ENCODE results near the gene INTS11.

GRCh38 chr1:1281533-1282321 is 42.7 kb downstream of the INTS11 start:
- TF ChIP-seq CTCF (conservative IDR thresholded peaks at IDR 0.05; ENCODE audit: low read depth, low read length) (no peak), EZH2 (IDR thresholded peaks at IDR 0.05; ENCODE audit: low read length, unreplicated experiment) (no peak)

All from PC-3 (cell line).